Retinal pigment epithelial cell (primary cell): ENCODE data around the gene ZBTB46.

Experiments
- DNase-seq: peaks from one replicate; pipeline ENCODE4 v3.0.0-alpha.2; 2010; ENCODE audit warnings: low read depth
- H3K4me3 ChIP-seq: 2 replicates; pipeline ENCODE4 v1.5.1; 2011; ENCODE audit warnings: mild to moderate bottlenecking, low read length, control low read depth, moderate library complexity
- TF ChIP-seq, protein P1 (sequence below): conservative IDR thresholded peaks from 2 replicates; pipeline ENCODE4 v1.5.1; 2011; ENCODE audit warnings: low read depth, low read length, control low read depth, inconsistent platforms

Gene ZBTB46

GRCh38 chr20:63822276-63822696 lies 8.8 kb downstream of the ZBTB46 start:
- no peak for DNase-seq
- TF ChIP-seq, protein P1, sequence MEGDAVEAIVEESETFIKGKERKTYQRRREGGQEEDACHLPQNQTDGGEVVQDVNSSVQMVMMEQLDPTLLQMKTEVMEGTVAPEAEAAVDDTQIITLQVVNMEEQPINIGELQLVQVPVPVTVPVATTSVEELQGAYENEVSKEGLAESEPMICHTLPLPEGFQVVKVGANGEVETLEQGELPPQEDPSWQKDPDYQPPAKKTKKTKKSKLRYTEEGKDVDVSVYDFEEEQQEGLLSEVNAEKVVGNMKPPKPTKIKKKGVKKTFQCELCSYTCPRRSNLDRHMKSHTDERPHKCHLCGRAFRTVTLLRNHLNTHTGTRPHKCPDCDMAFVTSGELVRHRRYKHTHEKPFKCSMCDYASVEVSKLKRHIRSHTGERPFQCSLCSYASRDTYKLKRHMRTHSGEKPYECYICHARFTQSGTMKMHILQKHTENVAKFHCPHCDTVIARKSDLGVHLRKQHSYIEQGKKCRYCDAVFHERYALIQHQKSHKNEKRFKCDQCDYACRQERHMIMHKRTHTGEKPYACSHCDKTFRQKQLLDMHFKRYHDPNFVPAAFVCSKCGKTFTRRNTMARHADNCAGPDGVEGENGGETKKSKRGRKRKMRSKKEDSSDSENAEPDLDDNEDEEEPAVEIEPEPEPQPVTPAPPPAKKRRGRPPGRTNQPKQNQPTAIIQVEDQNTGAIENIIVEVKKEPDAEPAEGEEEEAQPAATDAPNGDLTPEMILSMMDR, result no peak
- H3K4me3 ChIP-seq, result no peak overlapping the region

DNA sequence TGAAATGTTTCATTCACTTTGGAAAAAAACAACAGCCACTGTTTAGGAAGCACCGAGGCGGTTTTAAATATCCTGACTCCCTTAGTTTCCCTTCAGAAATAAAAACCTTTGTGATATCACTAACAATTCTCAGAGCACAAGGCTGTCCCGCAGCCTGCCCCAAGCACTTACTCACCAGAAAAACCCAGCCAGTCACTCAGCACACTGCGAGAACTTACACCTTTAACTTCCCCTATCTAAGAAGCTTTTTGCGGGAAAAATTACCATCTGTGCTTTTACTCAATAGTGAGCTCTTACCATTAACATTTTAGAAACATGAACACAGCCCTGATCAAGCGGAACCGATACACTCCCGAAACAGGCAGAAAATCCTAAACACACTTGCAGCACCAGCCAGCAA lies 9.3 kb downstream of the ZBTB46 start:
- H3K4me3 ChIP-seq, result no peak overlapping the region
- TF ChIP-seq, protein P1, result no peak
- no peak for DNase-seq

GRCh38 chr20:63819224-63819921 lies 11.7 kb downstream of the ZBTB46 start:
- TF ChIP-seq, protein P1, result no peak
- DNase-seq, result no peak
- H3K4me3 ChIP-seq, result no peak overlapping the region

DNA sequence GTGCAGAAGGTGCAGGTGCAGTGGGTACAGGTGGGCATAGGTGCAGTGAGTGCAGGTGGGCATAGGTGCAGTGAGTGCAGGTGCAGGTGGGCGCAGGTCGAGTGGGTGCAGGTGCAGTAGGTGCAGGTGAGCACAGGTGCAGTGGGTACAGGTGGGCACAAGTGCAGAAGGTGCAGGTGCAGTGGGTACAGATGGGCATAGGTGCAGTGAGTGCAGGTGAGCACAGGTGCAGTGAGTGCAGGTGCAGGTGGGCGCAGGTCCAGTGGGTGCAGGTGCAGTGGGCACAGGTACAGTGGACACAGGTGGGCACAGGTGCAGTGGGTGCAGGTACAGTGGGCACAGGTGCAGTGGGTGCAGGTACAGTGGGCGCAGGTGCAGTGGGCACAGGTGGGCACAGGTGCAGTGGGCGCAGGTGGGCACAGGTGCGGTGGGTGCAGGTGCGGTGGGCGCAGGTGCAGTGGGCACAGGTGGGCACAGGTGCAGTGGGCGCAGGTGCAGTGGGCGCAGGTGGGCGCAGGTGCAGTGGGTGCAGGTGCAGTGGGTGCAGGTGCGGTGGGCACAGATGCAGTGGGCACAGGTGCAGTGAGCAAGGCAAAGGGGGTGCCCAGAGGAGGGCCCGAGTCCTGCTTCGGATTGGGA lies 15.3 kb downstream of the ZBTB46 start:
- no peak for DNase-seq
- TF ChIP-seq, protein P1, result no peak
- no peak overlapping the region for H3K4me3 ChIP-seq

- TF ChIP-seq, protein P1, result no peak
- H3K4me3 ChIP-seq, result no peak overlapping the region
- no peak for DNase-seq
Measured at GRCh38 chr20:63814891-63815614, 16.0 kb downstream of the ZBTB46 start.

GRCh38 chr20:63811491-63811875 lies 19.6 kb downstream of the ZBTB46 start:
- DNase-seq, result no peak
- TF ChIP-seq, protein P1, result no peak
- no peak overlapping the region for H3K4me3 ChIP-seq
